Right atrium auricular region (tissue), 2 donors: ENCODE results near the gene ERG. TPM values are rescaled to one million over a fixed set of nuclear protein-coding genes. Genes with fewer than 3 reads are reported as not detected.

ENCODE experiments used
- DNase-seq: peaks from one replicate; pipeline ENCODE4 v3.0.0-alpha.2; 2019; ENCODE audit warnings: low spot score
- H3K27ac ChIP-seq, 2 donors: fragments of 200-600 bp; sonication (generic); 1 replicate in 1 of 2; 2 replicates in 1 of 2; pipeline ENCODE4 v1.5.1; 2016 to 2019
- H3K27me3 ChIP-seq, 2 donors: fragments of 200-600 bp; sonication (generic); one replicate each; pipeline versions ENCODE4 v1.5.1 to v1.6.0; 2017 to 2019
- H3K36me3 ChIP-seq: fragments of 200-600 bp; sonication (generic); one replicate; pipeline ENCODE4 v1.5.1; 2016
- H3K4me1 ChIP-seq, 2 donors: fragments of 200-600 bp; sonication (generic); one replicate each; pipeline versions ENCODE4 v1.5.1 to v1.6.0; 2017 to 2019
- H3K4me3 ChIP-seq, 2 donors: fragments of 200-600 bp; sonication (generic); 1 replicate in 1 of 2; 2 replicates in 1 of 2; pipeline ENCODE4 v1.5.1; 2017 to 2019; ENCODE audit warnings: mild to moderate bottlenecking in 1 of 2, moderate library complexity in 1 of 2
- H3K9me3 ChIP-seq, 2 donors: fragments of 200-600 bp; sonication (generic); one replicate each; pipeline ENCODE4 v1.5.1; 2019
- CTCF ChIP-seq, 2 donors: fragments of 200-600 bp; sonication (generic); IDR thresholded peaks; one replicate each; pipeline ENCODE4 v1.5.1; 2019; ENCODE audit warnings: antibody characterized with exemption in 2 of 2
- total RNA-seq, 2 donors: library from RNA; depleted of rRNA; stranded (reverse); fragments of >200 nt; gene quantifications; one replicate each; pipeline ENCODE4 v1.1.0, GENCODE V29; 2016

The ERG gene
- total RNA-seq, 2 donors from 2014 or later, result 6.3 to 13.2 TPM

DNA sequence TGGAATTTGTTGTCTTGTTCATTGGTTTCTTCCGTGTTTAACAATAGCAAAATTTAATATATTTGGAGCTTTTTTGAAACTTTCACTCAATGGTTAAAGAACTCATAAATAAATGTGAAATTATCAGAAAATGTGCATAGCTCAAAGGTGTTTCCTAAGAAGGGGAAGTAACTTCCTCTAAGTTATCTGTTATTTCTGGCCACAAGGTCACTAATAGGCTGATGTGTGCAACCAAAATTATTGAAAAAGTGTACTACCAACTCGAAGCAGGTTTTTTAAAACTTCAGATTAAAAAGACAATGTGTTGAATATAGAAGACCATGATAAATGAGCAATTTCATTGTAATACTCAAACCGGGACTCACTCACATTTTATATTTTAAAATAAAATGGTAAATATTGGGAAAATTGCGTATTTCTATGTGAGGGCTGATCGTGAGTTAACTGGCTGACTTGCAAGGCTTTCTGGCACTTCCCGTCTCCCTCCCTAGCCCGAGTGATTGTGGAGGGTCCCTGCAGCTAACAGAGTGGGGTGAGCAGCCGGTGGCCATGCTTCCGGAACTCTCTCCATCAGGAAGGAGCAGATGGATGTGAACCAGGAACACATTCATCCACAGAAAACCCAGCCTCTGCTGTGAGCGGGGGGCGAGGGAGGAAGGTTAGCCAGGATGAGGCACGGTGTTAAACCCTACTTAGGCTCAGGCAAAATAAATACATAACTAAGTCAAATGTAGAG lies 96.9 kb downstream of the ERG start:
- H3K4me3 ChIP-seq, result no peak overlapping the region
- no peaks in the 10 kb centered on the region for H3K27me3 ChIP-seq
- DNase-seq, result no peak
- H3K27ac ChIP-seq, result no peak overlapping the region
- H3K9me3 ChIP-seq, result no peaks in the 10 kb centered on the region
- no peaks in the 10 kb centered on the region for H3K4me1 ChIP-seq
- no peak for TF ChIP-seq CTCF (IDR thresholded peaks at IDR 0.05)
- no peaks in the 10 kb centered on the region for H3K36me3 ChIP-seq

GRCh38 chr21:38400195-38400919 lies 97.9 kb downstream of the ERG start:
- Histone ChIP-seq H3K27ac (no peak overlapping the region), H3K4me1 (no peaks in the 10 kb centered on the region), H3K9me3 (no peaks in the 10 kb centered on the region), H3K36me3 (no peaks in the 10 kb centered on the region), H3K4me3 (no peak overlapping the region), H3K27me3 (no peaks in the 10 kb centered on the region)
- no peak for TF ChIP-seq CTCF (IDR thresholded peaks at IDR 0.05)
- DNase-seq, result no peak

DNA sequence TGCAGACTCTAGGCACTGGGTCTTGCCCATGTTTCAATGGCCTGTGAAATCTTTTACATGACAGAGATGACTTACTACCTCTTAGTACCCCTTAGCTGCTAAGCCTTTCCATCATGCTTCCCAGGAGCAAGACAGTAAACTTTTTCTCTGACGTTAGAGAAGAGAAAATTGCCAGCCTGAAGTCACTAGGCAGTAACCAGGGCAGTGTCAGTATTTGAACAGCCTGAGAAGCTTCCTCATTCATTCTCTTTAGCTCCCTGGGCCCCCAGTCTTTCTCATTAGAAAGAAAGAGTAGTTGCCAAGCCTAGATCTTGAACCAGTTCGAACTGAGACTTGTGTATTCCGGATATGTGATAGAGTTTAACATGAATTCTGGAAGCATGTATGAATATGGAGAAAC lies 99.2 kb downstream of the ERG start:
- H3K9me3 ChIP-seq, result no peaks in the 10 kb centered on the region

GRCh38 chr21:38396325-38396724 lies 102.0 kb downstream of the ERG start:
- Histone ChIP-seq H3K27me3 (no peaks in the 10 kb centered on the region), H3K36me3 (no peaks in the 10 kb centered on the region), H3K4me3 (no peak overlapping the region), H3K27ac (no peak overlapping the region), H3K4me1 (no peaks in the 10 kb centered on the region), H3K9me3 (no peaks in the 10 kb centered on the region)
- no peak for DNase-seq
- TF ChIP-seq CTCF (IDR thresholded peaks at IDR 0.05), result no peak

More for the DNA sequence above, 99.2 kb downstream of the ERG start:
- DNase-seq, result no peak
- TF ChIP-seq CTCF (IDR thresholded peaks at IDR 0.05), result no peak
- Histone ChIP-seq H3K27ac (no peak overlapping the region), H3K4me3 (no peak overlapping the region), H3K27me3 (no peaks in the 10 kb centered on the region), H3K36me3 (no peaks in the 10 kb centered on the region), H3K4me1 (no peaks in the 10 kb centered on the region)

DNA sequence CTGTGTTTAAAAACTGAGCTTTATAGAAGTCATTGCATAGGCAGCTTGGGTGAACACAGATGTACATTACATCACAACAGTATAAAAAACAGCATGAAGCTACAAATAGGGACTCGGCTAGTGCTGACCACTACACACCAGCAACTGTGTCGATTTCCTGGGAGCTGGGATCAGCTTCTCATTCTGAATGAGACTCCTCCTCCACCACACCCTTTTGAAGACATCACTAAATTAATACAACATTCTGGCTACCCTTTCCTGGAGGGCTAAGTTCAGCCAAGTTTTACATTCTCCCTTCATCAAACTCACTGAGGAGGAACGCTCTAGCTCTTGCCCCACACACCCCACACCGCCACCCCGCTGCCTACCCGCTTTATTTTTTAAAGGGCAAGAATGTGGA lies 102.7 kb downstream of the ERG start:
- Histone ChIP-seq H3K27ac (no peak overlapping the region), H3K4me3 (no peak overlapping the region), H3K27me3 (no peaks in the 10 kb centered on the region), H3K4me1 (no peaks in the 10 kb centered on the region), H3K36me3 (no peaks in the 10 kb centered on the region), H3K9me3 (no peaks in the 10 kb centered on the region)
- TF ChIP-seq CTCF (IDR thresholded peaks at IDR 0.05), result no peak
- DNase-seq, result no peak
